OCI-LY3 (cell line): Measurements from ENCODE around the gene IL3.

Source experiments
- H2AFZ ChIP-seq: fragments of 200-600, 300-600 bp; shearing (Covaris generic); 2 replicates; pipeline ENCODE4 v1.6.0; 2014; ENCODE audit warnings: antibody characterized with exemption, low read depth, low read length
- H3K27ac ChIP-seq: fragments of 200-600, 300-600 bp; sonication (generic); 2 replicates; pipeline ENCODE4 v1.5.1; 2014; ENCODE audit warnings: mild to moderate bottlenecking, low read length, moderate library complexity, mixed read lengths
- H3K27me3 ChIP-seq: fragments of 200-600, 300-600 bp; sonication (generic); 2 replicates; pipeline ENCODE4 v1.6.1; 2014; ENCODE audit warnings: low read depth, low read length, mixed read lengths
- H3K36me3 ChIP-seq: fragments of 200-600, 300-600 bp; sonication (generic); replicated peaks from 2 replicates; pipeline ENCODE3; 2014; ENCODE audit warnings: low read depth, low read length, mixed read lengths
- H3K4me1 ChIP-seq: fragments of 300-600, 200-600 bp; sonication (generic); 2 replicates; pipeline ENCODE4 v1.6.1; 2014; ENCODE audit warnings: low read length, mixed read lengths
- H3K4me2 ChIP-seq: fragments of 200-600, 300-600 bp; sonication (generic); 2 replicates; pipeline ENCODE4 v1.6.1; 2014; ENCODE audit warnings: low read length, mixed read lengths
- H3K4me3 ChIP-seq: fragments of 300-600, 200-600 bp; sonication (generic); 2 replicates; pipeline ENCODE4 v1.5.1; 2014; ENCODE audit warnings: antibody characterized with exemption, mild to moderate bottlenecking, low read length, moderate library complexity
- H3K79me2 ChIP-seq: fragments of 300-600, 200-600 bp; shearing (Covaris generic); 2 replicates; pipeline ENCODE4 v1.6.1; 2014; ENCODE audit warnings: mild to moderate bottlenecking, low read length, mixed read lengths
- H3K9ac ChIP-seq: fragments of 300-600, 200-600 bp; shearing (Covaris generic); 2 replicates; pipeline ENCODE4 v1.6.0; 2014; ENCODE audit warnings: mild to moderate bottlenecking, low read length, moderate library complexity
- H3K9me3 ChIP-seq: fragments of 200-600, 300-600 bp; shearing (Covaris generic); 2 replicates; pipeline ENCODE4 v1.6.1; 2014; ENCODE audit warnings: low read length, mixed read lengths; ENCODE audit not compliant: insufficient read depth
- H4K20me1 ChIP-seq: fragments of 200-600, 300-600 bp; sonication (generic); 2 replicates; pipeline ENCODE4 v1.6.1; 2016; ENCODE audit warnings: low read length, mixed read lengths; ENCODE audit not compliant: insufficient read depth
- CTCF ChIP-seq: fragments of 200-600, 300-600 bp; sonication (generic); IDR thresholded peaks from 2 replicates; pipeline ENCODE4 v1.5.1; 2014; ENCODE audit warnings: antibody characterized with exemption, low read length, low read depth
- EZH2phosphoT487 ChIP-seq: fragments of 200-600 bp; shearing (Covaris generic); IDR thresholded peaks from 2 replicates; pipeline ENCODE4 v1.6.1; 2018; ENCODE audit warnings: antibody characterized with exemption, mixed run types, low read depth

The IL3 gene

GRCh38 chr5:132072528-132072927 lies 12.1 kb downstream of the IL3 start:
- Histone ChIP-seq H4K20me1 (no peaks in the 10 kb centered on the region), H3K9me3 (no peaks in the 10 kb centered on the region), H2AFZ (no peak overlapping the region), H3K4me1 (no peaks in the 10 kb centered on the region), H3K27ac (no peak overlapping the region), H3K79me2 (no peaks in the 10 kb centered on the region), H3K4me2 (no peak overlapping the region), H3K36me3 (no peaks in the 10 kb centered on the region), H3K9ac (no peak overlapping the region), H3K4me3 (no peak overlapping the region), H3K27me3 (no peaks in the 10 kb centered on the region)
- TF ChIP-seq CTCF, result no peak
- no peak for TF ChIP-seq EZH2phosphoT487

GRCh38 chr5:132073231-132074013 lies 13.0 kb downstream of the IL3 start, which contains the start of gene CSF2:
CSF2 (plus strand) TSS chr5:132073789; CDS start chr5:132073824, 35 bp downstream.
- Histone ChIP-seq H3K4me1 (no peaks in the 10 kb centered on the region), H3K9me3 (no peaks in the 10 kb centered on the region), H3K4me3 (no peak within 1 kb of the TSS), H3K79me2 (no peaks in the 10 kb centered on the region), H3K27ac (no peak within 1 kb of the TSS), H3K27me3 (no peaks in the 10 kb centered on the region), H3K36me3 (no peaks in the 10 kb centered on the region), H3K4me2 (no peak within 1 kb of the TSS), H2AFZ (no peak within 1 kb of the TSS), H4K20me1 (no peaks in the 10 kb centered on the region), H3K9ac (no peak within 1 kb of the TSS)
- no peak for TF ChIP-seq CTCF
- no peak for TF ChIP-seq EZH2phosphoT487

GRCh38 chr5:132074091-132074771 lies 13.8 kb downstream of the IL3 start:
- Histone ChIP-seq H3K36me3 (no peaks in the 10 kb centered on the region), H3K79me2 (no peaks in the 10 kb centered on the region), H3K4me2 (no peak overlapping the region), H3K27me3 (no peaks in the 10 kb centered on the region), H3K27ac (no peak overlapping the region), H3K4me3 (no peak overlapping the region), H2AFZ (no peak overlapping the region), H3K9me3 (no peaks in the 10 kb centered on the region), H4K20me1 (no peaks in the 10 kb centered on the region), H3K4me1 (no peaks in the 10 kb centered on the region), H3K9ac (no peak overlapping the region)
- TF ChIP-seq EZH2phosphoT487 (no peak), CTCF (no peak)
